Progenitor cell of endocrine pancreas (in vitro differentiated cells): ENCODE measurements around the gene ZBTB46. TPM values are rescaled to one million over a fixed set of nuclear protein-coding genes. Genes with fewer than 3 reads are reported as not detected.
"Not testable (repeated sequence)": the region's sequence is repeated elsewhere in the genome, so short reads cannot be mapped to it uniquely, and the experiment has no call there.

ENCODE experiments used
- DNase-seq: peaks from one replicate; pipeline ENCODE4 v3.0.0; 2021; ENCODE audit warnings: low spot score; ENCODE audit not compliant: unreplicated experiment
- H3K27ac Mint-ChIP-seq: 2 replicates; pipeline ENCODE4 v1.8.0; 2021; ENCODE audit warnings: mild to moderate bottlenecking, moderate library complexity, mixed read lengths
- H3K27me3 Mint-ChIP-seq: 2 replicates; pipeline ENCODE4 v1.8.0; 2021; ENCODE audit warnings: mixed read lengths
- H3K36me3 Mint-ChIP-seq: 2 replicates; pipeline ENCODE4 v1.8.0; 2022; ENCODE audit warnings: mixed read lengths; ENCODE audit not compliant: insufficient read depth
- H3K4me1 Mint-ChIP-seq: 2 replicates; pipeline ENCODE4 v1.8.0; 2021; ENCODE audit warnings: low read depth, mixed read lengths
- H3K4me3 Mint-ChIP-seq: 2 replicates; pipeline ENCODE4 v1.8.0; 2021; ENCODE audit warnings: low read depth, mild to moderate bottlenecking, moderate library complexity, mixed read lengths
- H3K9me3 Mint-ChIP-seq: 2 replicates; pipeline ENCODE4 v1.8.0; 2021; ENCODE audit warnings: low read depth, mixed read lengths
- long read RNA-seq: library from polyadenylated mRNA; unstranded; transcript quantifications from one replicate; pipeline ENCODE4 v2.0.0, GENCODE V29; 2020
- total RNA-seq: library from RNA; stranded (reverse); gene quantifications from 2 replicates; pipeline ENCODE4 v1.2.1, GENCODE V29; 2021
- TF ChIP-seq, protein P1 (sequence below): fragments of 200-600 bp; sonication (generic); IDR thresholded peaks from one replicate; pipeline ENCODE4 v1.5.0; 2021; ENCODE audit warnings: antibody characterized with exemption, mild to moderate bottlenecking; ENCODE audit not compliant: unreplicated experiment

ZBTB46 gene, protein sequence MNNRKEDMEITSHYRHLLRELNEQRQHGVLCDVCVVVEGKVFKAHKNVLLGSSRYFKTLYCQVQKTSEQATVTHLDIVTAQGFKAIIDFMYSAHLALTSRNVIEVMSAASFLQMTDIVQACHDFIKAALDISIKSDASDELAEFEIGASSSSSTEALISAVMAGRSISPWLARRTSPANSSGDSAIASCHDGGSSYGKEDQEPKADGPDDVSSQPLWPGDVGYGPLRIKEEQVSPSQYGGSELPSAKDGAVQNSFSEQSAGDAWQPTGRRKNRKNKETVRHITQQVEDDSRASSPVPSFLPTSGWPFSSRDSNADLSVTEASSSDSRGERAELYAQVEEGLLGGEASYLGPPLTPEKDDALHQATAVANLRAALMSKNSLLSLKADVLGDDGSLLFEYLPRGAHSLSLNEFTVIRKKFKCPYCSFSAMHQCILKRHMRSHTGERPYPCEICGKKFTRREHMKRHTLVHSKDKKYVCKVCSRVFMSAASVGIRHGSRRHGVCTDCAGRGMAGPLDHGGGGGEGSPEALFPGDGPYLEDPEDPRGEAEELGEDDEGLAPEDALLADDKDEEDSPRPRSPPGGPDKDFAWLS
- total RNA-seq: 31.2 and 32.2 TPM in 2 replicates
- long read RNA-seq, partial matches to known transcripts: 1 of 6 reads
- long read RNA-seq, other reads (novel, unspliced or antisense): 5 of 6 reads

DNA sequence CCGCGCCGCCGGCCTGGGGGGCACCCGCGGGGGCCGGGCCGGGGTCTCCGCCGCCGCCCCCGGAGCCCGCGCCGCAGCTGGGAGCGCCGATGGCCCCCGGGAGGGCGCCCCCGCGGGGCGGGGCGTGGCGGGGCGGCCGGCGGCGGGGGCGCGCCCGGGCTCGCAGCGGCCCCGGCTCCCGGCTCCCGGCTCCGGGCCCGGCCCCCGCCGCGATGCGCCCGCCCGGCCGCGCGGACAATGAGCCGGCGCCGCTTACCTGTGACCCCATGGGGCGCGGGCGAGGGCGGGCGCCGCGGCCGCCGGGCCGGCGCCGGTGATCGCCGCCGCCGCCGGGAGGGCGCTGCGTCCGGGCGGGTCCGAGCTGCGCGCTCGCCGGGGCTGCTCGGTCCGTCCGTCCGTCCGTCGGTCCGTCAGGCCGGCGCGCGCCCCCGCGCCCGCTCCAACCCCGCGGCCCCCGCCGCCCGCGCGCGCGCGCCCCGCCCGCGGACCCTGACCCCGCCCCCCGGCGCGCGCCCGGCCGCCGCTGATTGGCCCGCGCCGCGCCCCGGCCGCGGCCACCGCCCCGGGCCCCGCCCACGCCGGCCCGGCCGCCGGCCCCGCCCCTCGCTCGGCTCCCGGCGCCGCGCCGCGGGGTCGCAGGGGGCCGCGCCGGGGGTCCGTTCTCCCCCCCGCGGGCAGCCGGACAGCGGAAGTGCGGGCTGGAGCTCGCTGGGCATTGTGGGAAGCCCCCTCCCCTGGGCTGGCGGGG is at the start of gene ZBTB46:
ZBTB46 (minus strand) TSS at position 424 of the 748 bp plus-strand sequence. CDS start 40,507 bp downstream, outside the sequence.
- Mint-ChIP-seq H3K27ac (peak within 1 kb of the TSS; percentile 92), H3K27me3 (peaks cover 3% of the 10 kb centered on the region), H3K4me3 (peak within 1 kb of the TSS; percentile 82), H3K36me3 (peaks cover 1% of the 10 kb centered on the region), H3K4me1 (peaks cover 28% of the 10 kb centered on the region), H3K9me3 (no peaks in the 10 kb centered on the region)
- DNase-seq: no peak
- TF ChIP-seq, protein P1, sequence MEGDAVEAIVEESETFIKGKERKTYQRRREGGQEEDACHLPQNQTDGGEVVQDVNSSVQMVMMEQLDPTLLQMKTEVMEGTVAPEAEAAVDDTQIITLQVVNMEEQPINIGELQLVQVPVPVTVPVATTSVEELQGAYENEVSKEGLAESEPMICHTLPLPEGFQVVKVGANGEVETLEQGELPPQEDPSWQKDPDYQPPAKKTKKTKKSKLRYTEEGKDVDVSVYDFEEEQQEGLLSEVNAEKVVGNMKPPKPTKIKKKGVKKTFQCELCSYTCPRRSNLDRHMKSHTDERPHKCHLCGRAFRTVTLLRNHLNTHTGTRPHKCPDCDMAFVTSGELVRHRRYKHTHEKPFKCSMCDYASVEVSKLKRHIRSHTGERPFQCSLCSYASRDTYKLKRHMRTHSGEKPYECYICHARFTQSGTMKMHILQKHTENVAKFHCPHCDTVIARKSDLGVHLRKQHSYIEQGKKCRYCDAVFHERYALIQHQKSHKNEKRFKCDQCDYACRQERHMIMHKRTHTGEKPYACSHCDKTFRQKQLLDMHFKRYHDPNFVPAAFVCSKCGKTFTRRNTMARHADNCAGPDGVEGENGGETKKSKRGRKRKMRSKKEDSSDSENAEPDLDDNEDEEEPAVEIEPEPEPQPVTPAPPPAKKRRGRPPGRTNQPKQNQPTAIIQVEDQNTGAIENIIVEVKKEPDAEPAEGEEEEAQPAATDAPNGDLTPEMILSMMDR: no peak

DNA sequence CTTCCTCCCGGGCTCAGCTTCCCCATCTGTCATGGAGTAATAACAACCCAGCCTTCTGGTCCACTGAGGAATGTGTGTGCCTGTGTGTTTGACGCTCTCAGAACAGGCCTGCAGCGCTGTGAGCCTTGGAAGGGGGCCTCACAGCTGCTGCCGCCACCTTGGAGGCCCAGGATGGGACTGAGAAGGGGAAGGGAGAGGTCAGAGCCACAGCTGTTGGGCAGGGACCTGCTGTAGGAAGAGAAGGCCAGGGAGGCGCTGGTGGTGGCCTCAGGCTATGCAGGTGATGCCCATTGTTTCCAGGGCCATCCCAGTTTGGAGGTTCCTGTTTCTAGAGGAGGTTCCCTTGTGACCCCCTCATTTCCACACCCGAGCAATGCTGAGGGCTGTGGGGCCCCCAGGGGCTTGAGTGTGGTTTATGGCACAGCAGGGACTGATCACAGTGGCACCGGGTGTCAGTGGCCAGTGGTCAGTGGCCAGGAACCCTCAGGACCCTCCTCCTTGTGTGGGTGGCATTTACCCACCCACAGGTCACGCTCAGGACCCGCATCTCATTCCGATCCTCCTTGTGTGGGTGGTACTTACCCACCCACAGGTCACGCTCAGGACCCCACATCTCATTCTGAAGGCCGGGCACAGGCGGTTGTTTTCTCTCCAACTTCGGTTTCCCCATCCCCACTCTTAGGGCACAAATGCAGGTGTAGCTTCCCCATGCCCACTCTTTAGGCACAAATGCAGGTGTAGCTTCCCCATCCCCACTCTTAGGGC is 48.0 kb upstream of the ZBTB46 start:
- no peaks in the 10 kb centered on the region for H3K4me1 Mint-ChIP-seq
- H3K27me3 Mint-ChIP-seq: no peaks in the 10 kb centered on the region
- no peak overlapping the region for H3K4me3 Mint-ChIP-seq
- DNase-seq: no peak
- TF ChIP-seq, protein P1: no peak
- peaks cover 13% of the 10 kb centered on the region for H3K36me3 Mint-ChIP-seq
- H3K9me3 Mint-ChIP-seq: no peaks in the 10 kb centered on the region
- no peak overlapping the region for H3K27ac Mint-ChIP-seq

DNA sequence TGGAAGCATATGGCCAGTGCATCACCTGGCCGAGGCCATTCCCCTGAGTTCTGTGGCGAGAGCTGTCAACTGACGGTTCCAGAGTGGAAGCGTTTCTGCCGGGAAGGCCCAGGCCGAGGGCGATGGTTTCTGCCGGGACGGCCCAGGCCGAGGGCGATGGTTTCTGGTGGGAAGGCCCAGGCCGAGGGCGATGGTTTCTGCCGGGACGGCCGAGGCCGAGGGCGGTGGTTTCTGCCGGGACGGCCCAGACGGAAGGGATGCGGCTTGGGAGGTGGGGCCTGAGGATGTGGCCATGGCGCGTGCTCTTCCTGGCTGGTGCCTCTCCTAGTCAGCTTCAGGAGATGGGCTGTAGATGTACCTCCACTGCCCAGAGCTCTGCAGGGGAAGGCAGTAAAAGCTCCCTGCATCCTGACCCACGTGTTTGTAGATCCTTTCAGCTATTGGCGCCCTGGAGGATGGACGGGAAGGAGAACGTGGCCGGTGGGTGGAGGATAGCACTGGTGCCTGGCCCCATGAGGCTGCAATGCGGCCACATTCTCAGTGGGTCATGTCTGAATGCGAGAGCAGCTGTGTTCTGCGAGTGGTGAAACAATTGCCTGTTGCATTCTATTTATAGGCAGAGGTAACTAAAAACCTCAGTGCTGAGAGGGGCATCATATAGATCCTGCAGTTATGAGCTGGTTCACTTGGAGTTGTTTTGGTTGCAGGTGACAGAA is 46.8 kb upstream of the ZBTB46 start:
- H3K27ac Mint-ChIP-seq: no peak overlapping the region
- H3K36me3 Mint-ChIP-seq: peaks cover 17% of the 10 kb centered on the region
- no peak overlapping the region for H3K4me3 Mint-ChIP-seq
- H3K27me3 Mint-ChIP-seq: no peaks in the 10 kb centered on the region
- no peak for DNase-seq
- no peaks in the 10 kb centered on the region for H3K4me1 Mint-ChIP-seq
- TF ChIP-seq, protein P1: no peak
- no peaks in the 10 kb centered on the region for H3K9me3 Mint-ChIP-seq

DNA sequence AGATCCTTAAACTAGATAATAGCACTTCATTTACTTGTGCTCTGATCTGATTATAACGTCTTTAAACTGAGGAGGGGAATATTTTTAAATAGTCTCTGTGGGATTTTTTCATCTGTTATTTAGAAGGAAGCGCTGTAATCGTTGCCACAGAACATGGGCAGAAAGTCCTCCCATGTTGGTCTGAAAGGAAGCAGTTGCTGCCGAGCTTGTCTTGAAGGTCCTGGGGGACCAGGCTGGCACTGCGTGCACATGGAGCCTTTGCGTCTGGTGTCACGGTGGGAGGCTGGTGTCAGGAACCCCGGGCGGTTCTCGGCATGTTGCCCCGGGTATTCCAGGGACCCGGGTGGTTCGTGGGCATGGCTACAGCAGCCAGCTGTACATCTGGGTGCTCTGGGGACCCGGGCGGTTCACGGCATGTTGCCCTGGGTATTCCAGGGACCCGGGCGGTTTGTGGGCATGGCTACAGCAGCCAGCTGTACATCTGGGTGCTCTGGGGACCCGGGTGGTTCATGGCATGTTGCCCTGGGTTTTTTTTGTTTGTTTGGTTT is 45.5 kb upstream of the ZBTB46 start:
- Mint-ChIP-seq H3K27me3 (no peaks in the 10 kb centered on the region), H3K36me3 (peaks cover 20% of the 10 kb centered on the region), H3K4me3 (no peak overlapping the region), H3K4me1 (no peaks in the 10 kb centered on the region), H3K27ac (no peak overlapping the region), H3K9me3 (no peaks in the 10 kb centered on the region)
- no peak for DNase-seq
- TF ChIP-seq, protein P1: no peak

DNA sequence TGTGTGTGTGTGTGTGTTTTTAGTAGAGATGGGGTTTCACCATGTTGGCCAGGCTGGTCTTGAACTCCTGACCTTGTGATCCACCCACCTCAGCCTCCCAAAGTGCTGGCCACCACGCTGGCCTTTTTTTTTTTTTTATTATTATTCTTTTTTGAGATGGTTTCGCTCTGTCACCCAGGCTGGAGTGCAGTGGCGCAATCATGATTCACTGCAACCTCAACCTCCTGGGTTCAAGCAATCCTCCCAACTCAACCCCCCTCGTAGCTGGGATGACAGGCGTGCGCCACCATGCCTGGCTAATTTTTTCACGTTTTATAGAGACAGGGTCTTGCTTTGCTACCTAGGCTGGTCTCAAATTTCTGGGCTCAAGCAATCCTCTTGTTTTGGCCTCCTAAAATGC is 43.2 kb upstream of the ZBTB46 start:
- not testable (repeated sequence) for H3K27me3 Mint-ChIP-seq, H3K9me3 Mint-ChIP-seq, H3K27ac Mint-ChIP-seq, DNase-seq, H3K4me3 Mint-ChIP-seq, H3K4me1 Mint-ChIP-seq
- peaks cover 21% of the 10 kb centered on the region for H3K36me3 Mint-ChIP-seq
